C4-2B (cell line): ENCODE results near the gene SCAMP1.

Experiments
- CTCF ChIP-seq: fragments of 450-650 bp; conservative IDR thresholded peaks from 2 replicates; pipeline ENCODE4 v1.5.1; 2017; ENCODE audit warnings: mild to moderate bottlenecking
- ZFX ChIP-seq: fragments of 450-650 bp; IDR thresholded peaks from 2 replicates; pipeline ENCODE4 v1.6.1; 2017

- no peak for TF ChIP-seq CTCF
- TF ChIP-seq ZFX, result no peak
Measured at GRCh38 chr5:78407458-78407857, 47.0 kb downstream of the SCAMP1 start.
